ENCODE measurements around the gene ZNF573. TPM values are rescaled to one million over a fixed set of nuclear protein-coding genes. Genes with fewer than 3 reads are reported as not detected.

Gene ZNF573
- total RNA-seq = 7.9 and 8.9 TPM in 2 replicates

DNA sequence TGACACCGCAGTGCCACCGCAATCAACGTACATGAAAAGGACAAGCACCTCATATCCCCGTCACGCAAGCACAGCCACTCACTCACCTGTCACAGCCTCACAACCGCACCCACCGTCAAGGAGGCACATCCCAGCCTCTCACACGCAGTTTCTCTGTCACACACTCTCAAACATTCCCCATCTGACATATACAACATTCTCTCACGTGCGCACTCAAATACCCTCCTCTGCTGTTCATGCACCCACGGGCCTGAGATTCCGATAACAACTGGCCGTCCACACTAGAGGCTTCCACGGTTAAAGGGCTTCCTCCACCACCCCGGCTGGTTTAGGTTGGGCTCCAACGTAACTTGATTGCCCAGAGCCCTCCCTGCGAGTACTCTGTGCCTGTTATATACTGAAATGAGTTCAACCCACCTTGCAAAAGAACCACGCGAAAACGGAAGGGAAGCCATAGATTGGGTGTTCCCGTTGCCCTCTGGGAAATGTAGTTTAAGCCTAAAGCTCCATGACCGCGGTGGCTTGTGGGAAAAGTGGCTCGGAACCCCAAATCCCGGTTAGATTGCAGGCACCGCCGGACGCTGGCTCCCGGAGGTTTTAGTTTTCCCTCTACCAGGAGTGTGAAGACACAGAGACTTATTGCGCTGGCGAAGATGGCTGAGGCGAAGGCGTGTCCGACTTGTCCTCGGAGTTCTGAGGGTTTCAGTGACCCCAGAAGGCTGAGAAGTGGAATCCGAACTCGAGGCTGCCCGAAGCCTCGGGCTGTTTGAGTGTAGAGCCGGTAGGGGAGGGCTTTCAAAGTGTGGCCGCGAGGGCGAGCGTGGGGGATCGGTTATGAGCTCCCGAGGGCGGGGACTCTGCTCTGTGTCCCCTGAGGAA is at the start of gene ZNF573:
Gene ZNF573 (minus strand): TSS at position 460 of the 879 bp plus-strand sequence. CDS start 5,857 bp downstream, outside the sequence.

DNA sequence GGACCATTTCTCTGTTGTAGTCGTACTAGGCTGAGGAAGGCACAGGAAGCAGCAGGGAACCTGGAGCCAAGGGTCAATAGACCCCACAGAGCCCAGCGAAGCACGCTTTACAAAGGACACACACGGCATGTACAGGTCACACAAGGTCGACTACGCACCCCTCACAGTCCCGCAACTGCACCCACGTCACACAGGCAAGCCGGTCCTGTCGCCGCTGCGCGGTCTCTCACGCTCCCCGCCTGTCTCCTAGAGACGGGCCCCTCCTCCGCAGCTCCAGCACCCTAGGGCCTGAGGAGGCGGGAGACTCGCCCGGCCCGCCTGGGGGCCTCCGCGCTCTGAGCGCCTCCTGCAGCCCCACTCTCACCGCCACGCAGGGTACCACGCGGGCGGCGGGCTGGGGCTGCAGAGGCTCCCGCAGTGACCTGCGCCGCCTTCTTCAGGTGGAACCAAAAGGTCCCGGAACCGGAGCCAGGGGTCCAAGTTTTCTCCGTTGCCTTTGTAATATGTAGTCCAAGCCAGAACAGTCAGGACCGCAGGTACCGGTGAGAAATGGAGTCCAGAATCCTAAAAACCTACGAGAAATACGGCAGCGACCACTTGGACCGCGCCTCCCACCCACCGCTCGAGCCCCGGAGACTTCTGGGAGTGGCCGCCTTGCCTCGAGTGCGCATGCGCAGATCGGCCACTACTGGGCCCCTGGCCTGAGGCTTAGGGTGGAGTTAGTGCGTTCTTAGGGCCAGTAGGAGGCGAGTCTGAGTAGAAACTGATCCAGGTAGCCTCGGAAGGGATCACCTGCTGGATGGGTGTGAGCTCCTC is 60.1 kb downstream of the ZNF573 start, which contains the start of gene ZNF607:
Gene ZNF607 (minus strand): TSS at position 651 of the 816 bp plus-strand sequence. CDS start 8,143 bp downstream, outside the sequence.

Other genes starting within 250 kb of the ZNF573 start
- 5.8 and 7.9 TPM in 2 replicates for gene ZNF571, start 184.8 kb downstream of the ZNF573 start, total RNA-seq
- gene ZNF540, start 184.7 kb downstream of the ZNF573 start, total RNA-seq = under 0.01 and 0.43 TPM in 2 replicates
- 17.1 and 26.5 TPM in 2 replicates for gene ZFP30, start 124.1 kb downstream of the ZNF573 start, total RNA-seq
- 5.5 and 10.5 TPM in 2 replicates for gene ZNF607, start 59.8 kb downstream of the ZNF573 start, total RNA-seq
- not detected in 2 replicates for gene WDR87, start 127.0 kb upstream of the ZNF573 start, total RNA-seq
- gene SIPA1L3, start 127.6 kb upstream of the ZNF573 start, total RNA-seq = 6.8 and 24.1 TPM in 2 replicates

Measured in nasal cavity respiratory epithelium epithelial cell of viscerocranial mucosa (primary cell).